HG02981 (cell line): ENCODE data around the gene FGF4.

Experiments used
- ATAC-seq: cut with Tn5 transposase; IDR thresholded peaks from one replicate; pipeline ENCODE4 v1.9.1; 2021; ENCODE audit warnings: mild to moderate bottlenecking, moderate library complexity; ENCODE audit not compliant: unreplicated experiment

The FGF4 gene, protein sequence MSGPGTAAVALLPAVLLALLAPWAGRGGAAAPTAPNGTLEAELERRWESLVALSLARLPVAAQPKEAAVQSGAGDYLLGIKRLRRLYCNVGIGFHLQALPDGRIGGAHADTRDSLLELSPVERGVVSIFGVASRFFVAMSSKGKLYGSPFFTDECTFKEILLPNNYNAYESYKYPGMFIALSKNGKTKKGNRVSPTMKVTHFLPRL

DNA sequence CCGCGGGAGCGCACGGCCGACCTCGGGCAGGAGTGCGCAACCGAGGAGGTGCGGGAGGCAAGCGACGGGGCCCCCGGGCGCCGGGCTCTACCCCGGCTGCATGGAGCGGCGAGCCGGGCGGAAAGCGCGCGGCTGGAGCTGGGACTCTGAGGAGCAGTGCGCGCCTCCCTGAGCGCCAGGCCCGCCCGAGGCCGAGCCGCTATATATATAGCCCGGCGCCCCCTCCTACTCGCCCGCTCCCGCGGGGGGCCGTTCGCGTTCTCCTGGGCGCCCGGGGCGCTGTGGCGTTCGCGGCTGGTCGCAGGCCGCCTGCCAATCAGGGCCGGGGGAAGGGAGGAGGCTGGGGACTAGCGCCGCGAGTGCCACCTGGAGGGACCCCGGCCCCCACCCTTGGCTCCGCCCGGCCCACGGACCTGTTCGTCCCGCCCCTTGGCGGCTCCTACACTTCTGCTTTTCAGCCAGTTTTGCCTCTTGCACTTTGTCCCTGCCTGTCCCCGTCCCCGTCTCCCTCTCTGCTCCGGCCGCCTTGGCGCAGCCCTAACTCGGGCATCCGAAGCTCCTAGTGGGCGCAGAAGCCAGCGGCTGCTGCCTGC lies at the start of gene FGF4:
TSS of gene FGF4 (minus strand) at position 179 of the 593 bp plus-strand sequence. CDS start 257 bp downstream, outside the sequence.
- ATAC-seq: no peak

DNA sequence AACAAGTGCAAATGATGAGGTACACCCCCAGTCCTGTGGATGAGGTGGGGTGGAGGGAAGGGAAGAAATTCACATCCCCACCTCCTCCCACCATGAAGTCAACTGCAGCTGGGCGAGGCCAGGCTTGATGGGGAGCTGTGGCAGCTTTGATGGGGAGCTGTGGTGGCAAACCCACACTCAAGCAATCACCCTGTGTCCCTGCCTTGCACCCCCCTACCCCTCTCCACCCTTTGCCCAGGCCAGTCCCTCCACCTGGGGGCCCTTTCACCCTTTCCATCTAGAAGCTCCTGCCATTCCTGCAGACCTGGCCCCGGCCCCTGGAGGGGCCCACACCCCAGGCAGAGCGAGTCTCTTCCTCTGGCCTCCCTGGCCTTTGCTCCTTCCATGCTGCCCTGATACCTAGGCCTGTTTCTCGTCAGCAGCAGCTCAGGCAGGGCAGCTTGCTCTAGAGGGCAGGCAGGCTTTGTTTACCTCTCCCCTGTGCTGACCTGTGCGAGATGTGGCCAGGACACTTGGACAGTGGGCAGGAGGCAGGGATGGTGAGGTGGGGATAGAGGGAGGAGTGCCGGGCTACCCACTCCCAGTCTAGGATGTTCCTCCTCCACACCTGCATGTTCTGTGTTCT lies 48.6 kb upstream of the FGF4 start:
- no peak for ATAC-seq

DNA sequence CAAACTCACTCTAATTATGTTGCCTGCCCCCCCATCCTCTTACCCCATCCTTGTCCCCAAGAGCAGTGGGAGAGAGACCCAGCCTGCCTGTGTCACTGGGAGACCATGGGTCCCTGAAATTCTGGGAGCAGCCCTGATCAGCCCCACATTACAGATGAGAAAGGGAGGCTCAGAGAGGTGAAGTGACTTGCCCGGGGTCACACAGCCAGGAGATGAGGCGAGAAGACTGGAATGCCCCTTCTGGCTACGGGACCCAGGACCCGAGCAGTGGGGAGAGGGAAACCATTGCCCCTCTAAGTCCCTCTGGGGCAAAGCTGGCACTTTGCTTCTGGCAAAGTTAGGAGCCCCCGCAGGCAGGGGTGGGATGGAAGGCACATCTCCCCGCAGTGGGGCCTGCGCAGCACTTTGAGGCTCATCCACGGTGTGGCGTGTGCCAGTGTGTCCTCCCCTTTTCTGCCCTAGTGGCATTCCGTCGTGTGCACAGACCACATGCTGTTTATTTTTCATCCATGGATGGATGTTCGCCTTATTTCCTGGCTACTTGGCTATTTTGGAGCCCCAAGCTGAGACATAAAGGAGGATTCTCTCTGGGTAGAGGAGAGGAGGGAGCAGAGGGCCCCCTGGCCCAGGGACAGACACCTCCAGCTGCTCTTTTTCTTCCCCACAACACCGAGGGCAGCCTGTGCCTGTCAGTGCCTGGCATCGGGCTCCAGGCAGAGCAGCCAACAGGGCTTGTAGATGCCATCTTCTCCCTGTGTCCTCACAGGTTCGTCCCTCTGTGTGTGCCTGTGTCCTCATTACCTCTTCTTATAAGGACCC lies 47.7 kb upstream of the FGF4 start:
- no peak for ATAC-seq

DNA sequence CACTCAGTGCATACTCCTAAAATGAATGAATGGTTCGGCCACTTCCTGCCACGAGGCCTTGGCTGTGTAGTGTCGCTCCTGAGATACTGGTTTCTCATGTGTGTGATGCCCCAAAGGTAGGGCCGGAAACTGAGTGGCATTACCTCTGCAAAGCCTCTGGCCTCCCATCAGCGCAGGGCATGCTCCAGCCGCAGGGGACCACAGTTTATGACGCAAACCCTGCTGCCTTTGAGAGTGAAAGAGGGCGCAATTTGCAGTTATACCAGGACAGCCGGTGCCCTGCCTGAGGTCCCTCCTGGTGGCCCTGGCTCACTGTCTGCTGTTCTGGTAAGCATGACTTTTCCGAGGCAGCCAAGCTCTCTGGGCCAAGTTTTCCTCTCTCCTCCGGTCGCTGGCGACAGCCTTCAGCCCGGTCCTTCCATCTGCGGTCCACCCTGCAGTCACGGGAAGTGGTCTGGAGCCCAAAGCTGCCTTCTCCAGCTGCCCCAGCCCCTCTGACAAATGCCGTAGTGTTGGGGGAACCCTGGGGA lies 46.4 kb upstream of the FGF4 start:
- ATAC-seq: no peak

DNA sequence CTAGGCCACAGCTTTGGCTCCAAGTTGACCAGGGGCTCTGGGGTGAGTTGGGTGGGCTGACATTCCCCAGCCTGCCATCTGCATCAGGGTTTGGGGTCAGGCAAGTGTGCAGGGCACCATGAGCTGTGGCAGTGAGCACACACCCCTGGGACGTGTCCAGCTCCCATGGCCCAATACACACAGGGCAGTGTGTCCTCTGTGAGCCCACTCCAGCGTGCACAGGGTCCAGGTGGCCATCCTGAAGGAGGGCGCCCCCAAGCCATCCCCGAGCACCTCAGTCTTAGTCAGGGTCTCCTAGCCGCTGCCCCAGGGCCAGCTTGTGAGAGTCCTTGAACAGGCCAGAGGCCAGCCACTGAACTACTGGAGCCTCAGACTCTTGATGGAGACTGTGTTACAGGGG lies 45.3 kb upstream of the FGF4 start:
- ATAC-seq: no peak

DNA sequence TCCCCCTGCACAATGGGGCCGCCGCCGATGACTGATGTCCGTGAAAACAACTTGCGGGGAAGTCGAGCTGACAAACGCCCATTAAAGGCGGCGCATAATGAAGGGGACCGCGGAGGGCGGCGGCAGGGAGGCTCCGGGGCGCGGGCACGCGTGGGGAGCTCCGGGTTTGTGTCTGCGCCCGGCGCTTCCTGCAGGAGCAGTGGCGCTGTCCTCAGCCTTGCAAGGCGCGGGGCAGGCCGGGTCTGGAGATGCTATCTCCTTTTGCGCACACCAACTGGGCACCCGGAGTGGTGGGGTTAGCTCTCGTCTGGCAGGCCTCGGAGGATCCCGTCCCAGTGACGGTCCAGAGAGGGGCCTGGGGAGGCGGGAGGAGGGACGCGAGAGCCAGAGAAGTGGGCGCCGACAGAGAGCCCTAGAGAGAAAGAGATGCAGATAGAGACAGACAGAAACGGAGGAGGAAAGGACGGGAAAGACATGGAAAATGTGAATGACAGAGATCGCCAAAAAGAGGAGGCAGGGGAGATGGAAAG lies 44.5 kb upstream of the FGF4 start:
- ATAC-seq: no peak

DNA sequence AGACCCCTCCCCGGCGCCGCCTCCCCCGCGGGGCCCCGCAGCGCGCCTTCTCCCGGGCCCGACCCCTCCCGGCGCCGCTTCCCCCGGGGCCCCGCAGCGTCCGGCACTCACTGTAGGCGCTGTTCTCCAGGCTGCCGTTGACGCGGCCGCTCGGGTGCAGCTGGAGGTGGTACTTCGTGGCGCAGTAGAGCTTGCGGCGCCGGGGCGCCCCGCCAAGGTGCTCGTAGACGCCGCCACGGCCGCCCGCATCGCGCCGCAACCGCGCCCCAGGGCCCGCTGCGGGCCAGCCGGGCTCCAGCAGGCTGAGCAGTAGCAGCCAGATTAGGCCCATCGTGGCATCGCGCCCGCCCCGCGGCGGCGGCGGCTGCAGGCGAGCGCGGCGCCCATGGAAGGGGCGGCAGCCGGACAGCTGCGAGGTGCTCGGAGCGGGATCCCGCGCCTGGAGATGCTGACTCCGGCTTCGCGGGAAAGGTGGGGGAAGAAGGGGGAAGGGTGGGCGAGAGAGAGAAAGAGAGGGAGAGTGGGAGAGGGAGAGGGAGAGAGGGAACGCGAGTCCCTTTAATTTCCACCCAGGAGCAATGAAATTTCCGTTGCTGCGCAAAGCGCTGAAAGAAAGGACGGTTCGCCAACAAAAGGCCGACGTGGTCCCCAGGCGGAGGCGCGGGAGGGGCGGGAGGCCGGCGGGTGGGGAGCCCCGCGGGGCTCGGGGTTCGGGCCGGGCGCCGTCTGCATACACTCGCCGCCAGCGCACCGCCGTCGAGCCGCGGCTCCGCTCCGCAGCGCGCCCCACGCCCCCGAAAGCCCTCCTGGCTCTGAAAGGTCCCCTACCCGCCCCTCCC lies 43.7 kb upstream of the FGF4 start, which contains the start of gene FGF3:
TSS of gene FGF3 (minus strand) at position 814 of the 839 bp plus-strand sequence. CDS start at position 331, 483 bp downstream.
- ATAC-seq: no peak

DNA sequence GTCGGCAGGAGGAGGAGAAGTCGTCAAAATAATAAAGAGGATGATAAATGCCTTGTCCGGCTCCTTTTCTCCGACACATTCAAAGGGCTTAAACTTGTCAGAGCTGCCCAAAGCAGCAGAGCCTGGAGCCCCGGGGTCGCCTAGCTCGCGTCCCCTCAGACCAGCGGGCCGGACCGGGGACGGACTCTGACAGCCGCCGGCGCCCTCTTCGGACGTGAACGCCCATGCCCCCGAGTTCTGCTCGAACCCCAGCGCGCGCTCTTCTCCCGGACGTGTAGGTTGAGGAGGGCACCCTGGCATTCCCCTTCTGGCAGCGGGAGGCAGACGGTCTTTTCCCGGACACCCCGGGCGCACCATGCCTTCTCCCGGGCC lies 43.1 kb upstream of the FGF4 start:
- ATAC-seq: no peak

DNA sequence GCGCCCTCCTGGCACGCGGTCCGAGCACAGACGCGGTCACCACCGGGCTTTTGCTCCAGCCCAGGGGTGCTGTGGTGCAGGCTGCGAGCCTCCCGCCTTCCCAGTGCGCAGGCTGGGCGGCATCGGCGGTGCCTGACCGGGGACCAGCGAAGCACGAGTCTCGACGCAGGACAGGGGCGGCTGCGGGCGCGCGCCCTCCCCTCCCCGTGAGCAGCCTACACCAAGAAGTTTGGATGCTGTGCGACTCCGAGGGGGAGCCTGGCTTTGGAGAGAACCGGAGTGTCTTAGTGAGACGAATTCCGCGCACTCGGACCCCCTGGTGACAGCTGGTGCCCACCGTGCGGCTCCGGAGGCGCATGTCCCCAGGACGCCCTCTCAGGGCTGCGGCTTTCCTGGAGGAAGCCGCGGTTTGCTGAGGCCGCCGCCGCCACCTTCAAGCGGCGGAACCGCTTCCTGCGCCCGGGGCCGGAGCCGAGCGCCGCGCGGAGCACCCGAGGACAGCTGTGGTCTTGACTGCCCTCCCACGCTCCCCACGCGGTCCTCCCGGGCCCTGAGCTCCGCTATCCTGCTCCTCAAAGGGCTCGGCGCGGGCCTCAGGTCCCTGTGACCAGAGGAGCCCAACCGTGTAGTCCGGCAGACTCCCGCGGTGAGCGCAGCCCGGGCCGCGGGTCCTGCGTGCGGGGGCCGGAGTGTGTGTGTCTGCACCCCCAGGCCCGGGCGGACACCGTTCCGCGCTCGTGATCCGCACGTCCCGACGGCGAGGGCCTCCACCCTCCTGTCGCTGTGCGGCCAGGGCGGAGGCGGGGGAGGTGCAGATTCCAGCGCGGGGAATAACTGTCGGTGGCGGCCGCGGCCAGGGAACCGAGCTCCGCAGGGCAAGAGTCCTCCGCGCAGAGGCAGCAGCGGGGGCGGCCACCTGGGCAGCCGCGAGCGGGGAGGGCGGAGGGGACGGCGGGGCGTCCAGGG lies 42.4 kb upstream of the FGF4 start:
- ATAC-seq: no peak

DNA sequence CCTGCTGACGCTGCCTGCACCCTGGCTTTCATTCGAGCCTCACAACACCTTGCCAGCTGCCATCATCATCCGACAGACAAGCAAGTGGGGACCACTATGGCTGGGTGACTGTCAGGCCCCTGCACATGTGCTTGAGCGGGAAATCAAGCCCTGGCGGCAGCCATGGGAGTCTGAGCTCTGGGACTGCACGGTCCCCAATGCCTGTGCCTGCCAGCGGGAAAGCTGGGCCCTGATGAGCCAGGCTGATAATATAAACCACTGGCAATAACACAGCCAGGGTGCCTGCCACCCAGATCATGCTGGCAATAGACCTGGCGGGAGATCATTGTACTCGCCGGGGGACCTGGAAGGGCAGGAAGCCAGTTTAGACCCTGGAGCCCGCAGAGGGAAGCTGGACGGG lies 41.5 kb upstream of the FGF4 start:
- no peak for ATAC-seq

DNA sequence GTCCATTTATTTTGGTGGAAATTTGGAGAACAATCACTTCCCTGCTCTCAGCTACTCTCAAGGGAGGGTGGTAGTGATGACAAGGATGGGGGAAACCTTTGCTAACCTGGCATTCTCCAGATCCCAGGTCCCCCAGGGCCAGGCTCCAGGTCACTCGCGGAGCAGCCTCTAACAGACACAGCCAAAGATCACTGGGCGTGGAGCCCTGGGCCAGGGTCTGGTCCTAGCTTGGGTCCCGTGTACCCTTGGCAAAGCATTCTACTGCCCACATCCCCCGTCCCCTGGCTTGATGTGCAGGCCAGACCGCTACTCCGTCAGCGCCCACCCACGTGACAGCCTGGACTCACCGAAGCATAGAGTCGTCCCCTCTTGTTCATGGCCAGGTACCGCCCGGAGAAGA lies 40.8 kb upstream of the FGF4 start:
- no peak for ATAC-seq

DNA sequence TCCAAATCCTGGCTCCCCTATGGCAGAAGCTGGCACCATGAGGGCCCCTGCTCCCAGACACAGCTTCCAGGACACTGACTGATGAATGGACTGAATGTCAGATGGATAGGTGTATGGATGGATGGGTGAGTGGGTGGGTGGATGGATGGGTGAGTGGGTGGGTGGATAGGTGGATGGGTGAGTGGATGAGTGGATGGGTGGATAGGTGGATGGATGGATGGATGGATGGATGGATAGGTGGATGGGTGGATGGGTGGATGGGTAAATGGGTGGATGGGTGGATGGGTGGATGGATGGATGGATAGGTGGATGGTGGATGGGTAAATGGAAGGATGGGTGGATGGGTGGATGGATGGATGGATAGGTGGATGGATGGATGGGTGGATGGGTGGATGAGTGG lies 39.8 kb upstream of the FGF4 start:
- ATAC-seq: no peak

DNA sequence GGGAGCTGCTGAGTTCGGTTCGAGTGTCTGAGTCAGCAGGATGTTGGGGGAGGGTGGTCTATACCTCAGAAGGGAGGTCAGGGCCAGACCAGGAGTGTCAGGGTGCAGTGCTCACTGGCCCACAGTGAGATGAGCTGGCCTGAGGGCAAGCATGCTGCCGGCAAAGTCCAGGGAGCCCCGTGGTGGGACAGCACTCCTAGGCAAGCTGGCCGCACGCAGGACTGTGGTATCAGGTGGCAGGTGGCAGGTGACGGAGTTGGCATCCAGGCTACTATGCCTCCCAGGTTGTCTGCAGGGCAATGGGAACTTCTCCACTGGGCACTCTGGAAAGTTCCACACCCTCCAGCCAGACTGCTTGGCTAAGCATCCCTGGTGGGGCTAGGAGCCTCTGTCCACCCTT lies 39.3 kb upstream of the FGF4 start:
- no peak for ATAC-seq

DNA sequence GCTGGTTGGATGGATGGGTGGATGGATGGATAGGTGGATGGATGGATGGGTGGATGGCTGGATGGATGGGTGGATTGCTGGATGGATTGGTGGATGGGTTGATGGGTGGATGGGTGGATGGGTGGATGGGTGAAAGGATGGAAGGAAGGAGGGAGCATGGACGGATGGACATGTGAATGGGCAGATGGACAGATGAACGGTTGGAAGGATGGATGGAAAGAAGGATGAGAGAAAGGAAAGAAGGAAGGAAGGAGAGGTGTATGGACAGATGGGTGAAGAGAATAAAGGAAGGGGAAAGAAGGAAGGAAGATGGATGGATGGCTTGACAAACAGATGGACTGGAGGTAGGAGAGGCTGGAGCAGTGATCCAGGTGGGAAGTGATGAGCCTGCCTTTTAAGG lies 38.7 kb upstream of the FGF4 start:
- no peak for ATAC-seq

DNA sequence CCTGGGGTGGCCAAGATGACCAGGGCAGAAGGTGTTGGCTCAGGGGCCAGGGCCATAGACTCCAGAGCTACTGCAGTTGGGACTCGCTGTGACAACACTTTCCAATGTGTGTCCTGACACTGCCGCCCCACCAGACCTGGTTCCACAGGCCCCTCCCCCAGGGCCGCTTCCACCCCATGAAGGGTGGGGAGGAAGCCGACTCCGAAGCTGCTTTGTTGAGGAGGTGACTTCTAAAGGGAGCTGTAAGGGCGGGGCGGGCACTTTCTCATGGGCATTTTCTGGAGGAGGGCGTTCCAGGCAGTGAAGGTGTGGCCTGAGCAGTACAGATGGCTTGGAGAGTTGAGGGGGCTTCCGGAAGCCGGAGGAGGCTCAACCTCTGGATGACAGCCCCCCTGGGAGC lies 37.8 kb upstream of the FGF4 start:
- no peak for ATAC-seq

DNA sequence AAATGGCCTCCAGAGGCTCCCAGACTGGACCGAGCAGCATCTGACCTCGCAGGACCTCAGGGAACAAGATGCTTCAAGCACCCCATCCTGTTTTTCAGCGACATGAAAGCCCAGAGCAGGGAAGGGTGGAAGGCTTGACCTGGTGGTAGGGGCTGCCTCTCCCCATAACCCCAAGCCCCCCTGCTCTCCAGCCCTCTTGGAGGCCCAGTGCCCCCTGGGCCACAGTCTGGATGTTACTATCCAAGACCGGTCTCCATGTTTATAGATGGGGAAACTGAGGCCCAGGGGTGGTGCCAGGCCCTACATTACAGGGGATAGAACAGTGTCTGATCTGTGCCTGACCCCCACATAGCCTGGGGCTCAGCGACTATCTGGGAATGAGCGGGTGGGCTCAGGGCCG lies 37.1 kb upstream of the FGF4 start:
- no peak for ATAC-seq

DNA sequence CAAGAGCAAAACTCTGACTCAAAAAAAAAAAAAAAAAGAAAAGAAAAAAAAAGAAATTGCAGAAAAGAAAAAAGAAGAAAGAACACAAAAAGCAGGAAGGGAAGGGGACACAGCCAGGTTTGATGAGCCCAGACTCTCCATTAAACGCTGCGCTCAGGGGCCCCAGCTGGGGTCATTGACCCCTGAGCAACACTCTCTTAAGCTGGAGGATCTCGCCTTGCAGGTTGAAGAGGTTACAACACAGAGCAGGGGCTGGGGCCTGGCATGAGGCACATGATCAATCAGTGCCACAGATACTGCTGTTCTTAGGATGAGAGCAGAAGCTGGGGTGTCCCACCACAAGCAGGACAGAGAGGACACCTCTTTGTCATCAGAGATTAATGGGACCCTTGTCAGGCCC lies 36.3 kb upstream of the FGF4 start:
- ATAC-seq: no peak

DNA sequence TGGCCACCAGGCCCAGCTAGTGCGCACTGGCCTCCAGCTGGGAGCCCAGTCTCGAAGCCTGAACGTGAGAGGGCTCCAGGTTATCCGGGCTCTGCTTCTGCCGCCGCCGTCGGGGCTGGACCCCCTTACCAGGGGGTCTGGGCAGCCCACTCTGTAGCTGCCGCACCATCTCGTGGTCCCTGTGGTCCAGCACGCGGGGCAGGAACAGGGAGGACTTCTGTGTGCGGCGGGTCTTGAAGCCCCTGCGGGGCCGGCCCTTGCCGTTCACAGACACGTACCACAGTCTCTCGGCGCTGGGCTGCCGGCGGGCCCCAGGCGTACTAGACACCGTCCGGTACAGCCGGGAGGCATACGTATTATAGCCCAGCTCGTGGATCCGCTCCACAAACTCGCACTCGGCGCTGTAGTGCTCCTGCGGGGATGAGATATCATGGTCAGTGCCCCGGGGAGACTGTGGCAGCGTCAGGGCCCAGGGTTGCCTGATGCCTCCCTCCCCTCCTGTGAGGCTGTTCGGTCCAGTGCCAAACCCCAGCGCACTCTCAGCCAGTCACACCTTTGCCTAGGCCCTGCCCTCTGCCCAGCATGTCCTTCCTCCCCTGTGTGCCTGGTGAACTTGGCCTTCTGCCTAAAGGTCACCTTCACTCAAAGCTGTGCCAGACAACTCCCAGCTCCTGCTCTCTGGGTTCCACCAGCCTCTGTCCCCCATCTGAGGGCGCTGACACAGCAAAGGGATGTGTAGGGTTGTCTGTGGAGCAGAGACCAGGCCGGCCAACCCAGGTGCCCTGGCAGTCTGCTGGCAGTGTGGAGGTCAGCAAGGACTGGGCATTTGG lies 35.4 kb upstream of the FGF4 start:
- no peak for ATAC-seq
